ENCODE data around the gene KMO. TPM values are rescaled to one million over a fixed set of nuclear protein-coding genes. Genes with fewer than 3 reads are reported as not detected.

KMO gene
- total RNA-seq, 6 experiments from 2014 or later: 25.4 to 57.3 (median 28.3) TPM

- H3K4me1 ChIP-seq: no peaks in the 10 kb centered on the region
- H3K27me3 ChIP-seq: no peaks in the 10 kb centered on the region
- no peaks in the 10 kb centered on the region for H3K9me3 ChIP-seq
- TF ChIP-seq POLR2A (IDR thresholded peaks at IDR 0.05): no peak
- TF ChIP-seq CTCF (IDR thresholded peaks at IDR 0.05): no peak
- H3K4me3 ChIP-seq: no peak overlapping the region
- intact Hi-C loops (cut with DNase I): no loop called here
- DNase-seq (no peak), ATAC-seq (peak in 2 of 4 donors; percentile 7 to 33)
- H3K27ac ChIP-seq: no peak overlapping the region
- 72% methylated on average over 7 of the region's 7 CpGs for whole genome bisulfite sequencing (ENCODE audit: insufficient coverage, low coverage, low lambda C conversion rate, missing lambda C conversion rate)
- H3K36me3 ChIP-seq: peaks cover 0 to 17% (median 8%) of the 10 kb centered on the region in 4 donors
These were observed 57.3 kb downstream of the KMO start for GRCh38 chr1:241589521-241589920.

- intact Hi-C loops (cut with DNase I): no loop called here
- no peaks in the 10 kb centered on the region for H3K27me3 ChIP-seq
- no peak for ATAC-seq
- H3K9me3 ChIP-seq: no peaks in the 10 kb centered on the region
- H3K4me1 ChIP-seq: no peaks in the 10 kb centered on the region
- no peak overlapping the region for H3K27ac ChIP-seq
- DNase-seq: no peak
- 78% methylated on average over 4 of the region's 4 CpGs for WGBS (ENCODE audit: insufficient coverage, low coverage, low lambda C conversion rate, missing lambda C conversion rate)
- TF ChIP-seq CTCF (IDR thresholded peaks at IDR 0.05): no peak
- no peak for TF ChIP-seq POLR2A (IDR thresholded peaks at IDR 0.05)
- H3K36me3 ChIP-seq: peaks cover 0 to 16% (median 8%) of the 10 kb centered on the region in 4 donors
- no peak overlapping the region for H3K4me3 ChIP-seq
These were observed 58.5 kb downstream of the KMO start for GRCh38 chr1:241590719-241591118.

GRCh38 chr1:241591317-241591716 lies 59.1 kb downstream of the KMO start:
- TF ChIP-seq POLR2A (IDR thresholded peaks at IDR 0.05) (no peak), CTCF (IDR thresholded peaks at IDR 0.05) (no peak)
- intact Hi-C loops (cut with DNase I): no loop called here
- no peaks in the 10 kb centered on the region for H3K9me3 ChIP-seq
- H3K4me1 ChIP-seq: no peaks in the 10 kb centered on the region
- no peak overlapping the region for H3K27ac ChIP-seq
- no peaks in the 10 kb centered on the region for H3K27me3 ChIP-seq
- H3K36me3 ChIP-seq: peaks cover 0 to 16% (median 8%) of the 10 kb centered on the region in 4 donors
- no peak overlapping the region for H3K4me3 ChIP-seq
- DNase-seq: no peak
- peak in 1 of 4 donors; percentile 57 for ATAC-seq

- intact Hi-C loops (cut with DNase I): no loop called here
- whole genome bisulfite sequencing (ENCODE audit: insufficient coverage, low coverage, low lambda C conversion rate, missing lambda C conversion rate): 85% methylated on average over 5 of the region's 5 CpGs
These were observed 59.6 kb downstream of the KMO start for GRCh38 chr1:241591736-241592135.

More at GRCh38 chr1:241591736-241592135, 59.6 kb downstream of the KMO start:
- no peaks in the 10 kb centered on the region for H3K27me3 ChIP-seq
- ATAC-seq (no peak), DNase-seq (no peak)
- H3K9me3 ChIP-seq: no peaks in the 10 kb centered on the region
- peaks cover 0 to 16% (median 8%) of the 10 kb centered on the region in 4 donors for H3K36me3 ChIP-seq
- H3K4me1 ChIP-seq: no peaks in the 10 kb centered on the region
- no peak for TF ChIP-seq POLR2A (IDR thresholded peaks at IDR 0.05)
- TF ChIP-seq CTCF (IDR thresholded peaks at IDR 0.05): no peak
- no peak overlapping the region for H3K4me3 ChIP-seq
- no peak overlapping the region for H3K27ac ChIP-seq
